HepG2 (cell line): Measurements from ENCODE around the gene SWSAP1. TPM values are rescaled to one million over a fixed set of nuclear protein-coding genes. Genes with fewer than 3 reads are reported as not detected.

Experiments
- ATAC-seq: fragments of 200-7000 bp; cut with Tn5 transposase; 3 replicates; pipeline ENCODE4 v1.9.1; 2020; ENCODE audit warnings: mild to moderate bottlenecking, moderate library complexity
- BruUV-seq: library from RNA; stranded (reverse); fragments of 400-500 nt; replicated peaks from 2 replicates; lab custom pipeline; 2021; lab: Mats Ljungman, UMichigan
- CTCF ChIA-PET: fragments of 300-600 bp; formaldehyde crosslinking; extraction: SDS; loops from one replicate; lab custom pipeline; 2021; ENCODE audit warnings: low total read pairs, inconsistent platforms, low intra/inter-chr PET ratio; lab: Yijun Ruan, JAX
- POLR2A ChIA-PET: fragments of 350-600 bp; sonication (Branson Sonifier 250); formaldehyde crosslinking; loops from one replicate; lab custom pipeline; 2020; ENCODE audit warnings: antibody characterized with exemption, inconsistent platforms; lab: Yijun Ruan, JAX
- DNase-seq: peaks from one replicate; pipeline ENCODE4 v3.0.0-alpha.2; 2015; ENCODE audit warnings: low spot score
- FAIRE-seq: peaks from 3 replicates; lab custom pipeline; 2011; peaks lifted over from hg19 to GRCh38; lab: Jason Lieb, UNC
- H2AFZ ChIP-seq: one replicate; pipeline ENCODE4 v1.6.1; 2011; ENCODE audit warnings: low read length, inconsistent platforms
- H3K27ac ChIP-seq: fragments of 300-600 bp; 3 replicates; pipeline ENCODE4 v1.8.0; 2011; ENCODE audit warnings: mixed run types, mild to moderate bottlenecking, mixed read lengths, low read length, inconsistent platforms; ENCODE audit not compliant: insufficient read depth; ENCODE audit errors: extremely low read length
- H3K27me3 ChIP-seq, 2 experiments: fragments of 200-600 bp in 1 of 2; 2 replicates in 1 of 2; 3 replicates in 1 of 2; pipeline versions ENCODE4 v1.6.0 to v1.8.0; 2011; ENCODE audit warnings: low read length in 2 of 2, mild to moderate bottlenecking in 2 of 2, moderate library complexity in 2 of 2, inconsistent platforms in 1 of 2; ENCODE audit not compliant: insufficient read depth in 2 of 2, control insufficient read depth in 1 of 2
- H3K36me3 ChIP-seq, 2 experiments: fragments of 200-600 bp in 1 of 2; replicated peaks in 1 of 2; 2 replicates in 1 of 2; 3 replicates in 1 of 2; pipeline versions ENCODE4 v1.5.1 to v1.8.0; 2011; ENCODE audit warnings: low read length in 2 of 2, inconsistent platforms in 1 of 2; ENCODE audit not compliant: insufficient read depth in 2 of 2, control insufficient read depth in 1 of 2
- H3K4me1 ChIP-seq: 2 replicates; pipeline ENCODE4 v1.5.1; 2012; ENCODE audit warnings: low read length, inconsistent platforms; ENCODE audit not compliant: insufficient read depth
- H3K4me2 ChIP-seq: 2 replicates; pipeline ENCODE4 v1.6.0; 2011; ENCODE audit warnings: low read depth, low read length, inconsistent platforms
- H3K4me3 ChIP-seq, 3 experiments: fragments of 200-600 bp in 1 of 3; sonication (generic), shearing (Covaris generic) in 1 of 3; replicated peaks in 1 of 3; 2 replicates each; pipeline ENCODE4 v1.5.1; 2011 to 2016; ENCODE audit warnings: low read length in 3 of 3, inconsistent platforms in 2 of 3, low read depth in 2 of 3, mild to moderate bottlenecking in 2 of 3, control low read depth in 1 of 3, mixed read lengths in 1 of 3; ENCODE audit not compliant: insufficient read depth in 1 of 3
- H3K79me2 ChIP-seq: one replicate; pipeline ENCODE4 v1.6.1; 2011; ENCODE audit warnings: low read length, inconsistent platforms; ENCODE audit not compliant: insufficient read depth
- H3K9ac ChIP-seq: 2 replicates; pipeline ENCODE4 v1.6.0; 2011; ENCODE audit warnings: mild to moderate bottlenecking, low read depth, low read length, inconsistent platforms; ENCODE audit not compliant: insufficient read depth
- H3K9me3 ChIP-seq: 2 replicates; pipeline ENCODE4 v1.5.1; 2012; ENCODE audit warnings: mild to moderate bottlenecking, low read length
- H4K20me1 ChIP-seq: 2 replicates; pipeline ENCODE4 v1.6.0; 2011; ENCODE audit warnings: inconsistent platforms, mild to moderate bottlenecking, low read length, moderate library complexity; ENCODE audit not compliant: insufficient read depth
- BATF2 ChIP-seq: sonication (generic); formaldehyde crosslinking; IDR thresholded peaks from 2 replicates; pipeline ENCODE4 v1.8.0; 2022; ENCODE audit warnings: mild to moderate bottlenecking, missing genetic modification reagents, moderate library complexity
- BCLAF1 ChIP-seq: fragments of 450-650 bp; IDR thresholded peaks from 2 replicates; pipeline ENCODE4 v1.6.1; 2017; ENCODE audit warnings: mild to moderate bottlenecking
- MAX ChIP-seq: IDR thresholded peaks from 2 replicates; pipeline ENCODE4 v1.6.1; 2012; ENCODE audit warnings: inconsistent platforms
- NFRKB ChIP-seq: fragments of 450-650 bp; IDR thresholded peaks from 2 replicates; pipeline ENCODE4 v1.6.1; 2017
- NR2F2 ChIP-seq: IDR thresholded peaks from 2 replicates; pipeline ENCODE4 v1.6.1; 2012; ENCODE audit warnings: low read depth, inconsistent platforms, borderline replicate concordance
- PRDM4 ChIP-seq: sonication (generic); formaldehyde crosslinking; IDR thresholded peaks from 2 replicates; pipeline ENCODE4 v1.9.0; 2021; ENCODE audit warnings: missing genetic modification reagents, borderline replicate concordance
- SAFB2 ChIP-seq: sonication (generic); formaldehyde crosslinking; IDR thresholded peaks from 2 replicates; pipeline ENCODE4 v1.5.1; 2020; ENCODE audit warnings: missing genetic modification reagents, low read depth, mild to moderate bottlenecking, borderline replicate concordance
- TOPORS ChIP-seq: sonication (generic); formaldehyde crosslinking; IDR thresholded peaks from 2 replicates; pipeline ENCODE4 v1.8.0; 2023; ENCODE audit warnings: mild to moderate bottlenecking, missing genetic modification reagents
- ZNF335 ChIP-seq: sonication (generic); formaldehyde crosslinking; IDR thresholded peaks from 2 replicates; pipeline ENCODE4 v1.4.0; 2020; ENCODE audit warnings: missing genetic modification reagents
- ZNF550 ChIP-seq: sonication (generic); formaldehyde crosslinking; IDR thresholded peaks from 2 replicates; pipeline ENCODE4 v1.4.0; 2020; ENCODE audit warnings: mild to moderate bottlenecking, missing genetic modification reagents, borderline replicate concordance
- ZNF703 ChIP-seq: sonication (generic); formaldehyde crosslinking; IDR thresholded peaks from 2 replicates; pipeline ENCODE4 v1.5.1; 2020; ENCODE audit warnings: missing genetic modification reagents, mild to moderate bottlenecking, moderate library complexity, borderline replicate concordance
- ZNF780A ChIP-seq: sonication (generic); formaldehyde crosslinking; IDR thresholded peaks from 2 replicates; pipeline ENCODE4 v1.8.0; 2022; ENCODE audit warnings: mild to moderate bottlenecking, missing genetic modification reagents, moderate library complexity
- WGBS: methylation state at CpG from one replicate; pipeline ENCODE4 v1.1.6; 2017; ENCODE audit warnings: low lambda C conversion rate; 5-methylcytosine and 5-hydroxymethylcytosine counted together
- in situ Hi-C: cut with HindIII; loops from 2 replicates; pipeline ENCODE4 v1.10.0; 2017; ENCODE audit warnings: low pct_unique_long_range_greater_than_20kb; ENCODE audit not compliant: extremely low pct_ligation_motif_present
- intact Hi-C: fragments of 100-400 bp; cut with micrococcal nuclease; formaldehyde crosslinking; loops from one replicate; pipeline ENCODE4 v1.10.0; 2022; ENCODE audit not compliant: unreplicated experiment
- polyA plus RNA-seq, 8 experiments: library from polyadenylated mRNA; depleted of rRNA in 3 of 8; stranded (reverse) in 7 of 8; unstranded in 1 of 8; fragments of >200 nt; fragmentation: Illumina TruSeq in 4 of 8; extraction: Trizol in 4 of 8; gene quantifications; 2 replicates each; pipeline versions ENCODE4 v1.2.1 to v1.2.3, GENCODE V29; 2011 to 2016; ENCODE audit warnings: low read depth in 4 of 8, missing spikeins in 1 of 8, mixed read lengths in 1 of 8; ENCODE audit not compliant: insufficient read depth in 1 of 8
- total RNA-seq, 5 experiments: library from RNA; depleted of rRNA; stranded (reverse); fragments of >200 nt; fragmentation: Illumina TruSeq; extraction: Trizol; gene quantifications; 2 replicates each; pipeline ENCODE4 v1.2.3, GENCODE V29; 2016; ENCODE audit warnings: low read depth in 1 of 5

SWSAP1 gene
- total and polyA plus RNA-seq, 2 of the 13 experiments (the other 11 are each of a cell fraction or from before 2014, with no cell fraction given) = 2.7 to 3.3 TPM

- Histone ChIP-seq H3K9ac (peak within 1 kb of the TSS; percentile 60; the same call in 1 of the 2 replicates), H4K20me1 (no peaks in the 10 kb centered on the region), H3K36me3 (no peaks in the 10 kb centered on the region), H3K27ac (no peak within 1 kb of the TSS), H3K27me3 (no peaks in the 10 kb centered on the region), H3K79me2 (no peaks in the 10 kb centered on the region), H3K4me2 (peak within 1 kb of the TSS; percentile 78), H3K4me1 (peaks cover 10% of the 10 kb centered on the region), H3K4me3 (peak within 1 kb of the TSS; percentile 54 to 69 (median 66); a peak in 5 of 6 replicates), H2AFZ (no peak within 1 kb of the TSS), H3K9me3 (no peaks in the 10 kb centered on the region)
- WGBS = 4% methylated on average over 25 of the region's 62 CpGs
- FAIRE-seq = no peak
- in situ Hi-C loops (no loop called here), intact Hi-C loops (no loop called here)
- POLR2A ChIA-PET = no interaction called here
- BruUV-seq = no TSS peak
- CTCF ChIA-PET = no interaction called here
- ATAC-seq = peak; percentile 86
- DNase-seq = peak; percentile 68
- TF ChIP-seq NFRKB (no peak), NR2F2 (no peak), ZNF703 (CRISPR knock-in tag) (no peak), BCLAF1 (no peak), ZNF550 (no peak), ZNF780A (CRISPR knock-in tag) (no peak), MAX (no peak), SAFB2 (CRISPR knock-in tag) (no peak), TOPORS (CRISPR knock-in tag) (no peak), PRDM4 (no peak), BATF2 (CRISPR knock-in tag) (no peak), ZNF335 (CRISPR knock-in tag) (no peak)
These were observed 19.0 kb upstream of the SWSAP1 start, which contains the start of gene PLPPR2 for GRCh38 chr19:11355160-11356073. Gene PLPPR2 (plus strand): TSS chr19:11355432. CDS start chr19:11357674, 2,242 bp downstream.
